CD4-positive, alpha-beta T cell (primary cell): ENCODE results near the gene RRAGA. TPM values are rescaled to one million over a fixed set of nuclear protein-coding genes. Genes with fewer than 3 reads are reported as not detected.
"Not testable (repeated sequence)": the region's sequence is repeated elsewhere in the genome, so short reads cannot be mapped to it uniquely, and the experiment has no call there.

Experiments
- ATAC-seq: fragments of 200-7000 bp; cut with Tn5 transposase; one replicate; pipeline ENCODE4 v1.10.0; 2022; ENCODE audit warnings: mild to moderate bottlenecking; ENCODE audit not compliant: poor library complexity
- CTCF ChIA-PET: fragments of 350-600 bp; sonication (Branson Sonifier 250); formaldehyde crosslinking; loops from one replicate; lab custom pipeline; 2021; ENCODE audit warnings: antibody characterized with exemption, inconsistent platforms; lab: Charles Lee
- POLR2A ChIA-PET: fragments of 350-600 bp; sonication (Branson Sonifier 250); formaldehyde crosslinking; loops from one replicate; lab custom pipeline; 2021; ENCODE audit warnings: antibody characterized with exemption, inconsistent platforms; lab: Charles Lee
- DNase-seq, 14 experiments: peaks; one replicate each; pipeline ENCODE4 v3.0.0-alpha.2; 2013 to 2020; ENCODE audit warnings: mixed read lengths in 2 of 14
- H3K27ac ChIP-seq, 2 donors: one replicate each; pipeline versions ENCODE4 v1.5.1 to v1.7.0; 2013; ENCODE audit warnings: low read length in 2 of 2, low read depth in 1 of 2, mild to moderate bottlenecking in 1 of 2
- H3K27me3 ChIP-seq, 2 experiments: 1 replicate in 1 of 2; 2 replicates in 1 of 2; pipeline versions ENCODE4 v1.6.1 to v1.7.0; 2013; ENCODE audit warnings: low read length in 2 of 2, control low read depth in 1 of 2, mild to moderate bottlenecking in 1 of 2, moderate library complexity in 1 of 2; ENCODE audit not compliant: insufficient read depth in 2 of 2, control insufficient read depth in 1 of 2
- H3K36me3 ChIP-seq: one replicate; pipeline ENCODE4 v1.6.1; 2013; ENCODE audit warnings: low read length, control low read depth; ENCODE audit not compliant: insufficient read depth
- H3K4me1 ChIP-seq: one replicate; pipeline ENCODE4 v1.6.1; 2013; ENCODE audit warnings: low read length, control low read depth; ENCODE audit not compliant: insufficient read depth
- H3K4me3 ChIP-seq: one replicate; pipeline ENCODE4 v1.5.1; 2013; ENCODE audit warnings: mild to moderate bottlenecking, low read length, moderate library complexity
- H3K9me3 ChIP-seq, 2 experiments: 1 replicate in 1 of 2; 2 replicates in 1 of 2; pipeline versions ENCODE4 v1.6.1 to v1.7.0; 2013; ENCODE audit warnings: low read length in 2 of 2, mild to moderate bottlenecking in 2 of 2, control low read depth in 1 of 2, moderate library complexity in 1 of 2; ENCODE audit not compliant: control insufficient read depth in 1 of 2, insufficient read depth in 1 of 2
- H3K27ac Mint-ChIP-seq: one replicate; pipeline ENCODE4 v1.8.0; 2020; ENCODE audit warnings: mixed read lengths
- H3K27me3 Mint-ChIP-seq: one replicate; pipeline ENCODE4 v1.8.0; 2021; ENCODE audit warnings: mixed read lengths
- H3K36me3 Mint-ChIP-seq: one replicate; pipeline ENCODE4 v1.8.0; 2021; ENCODE audit warnings: low read depth, mixed read lengths
- H3K4me1 Mint-ChIP-seq: one replicate; pipeline ENCODE4 v1.8.0; 2021; ENCODE audit warnings: low read depth, mixed read lengths
- H3K4me3 Mint-ChIP-seq: one replicate; pipeline ENCODE4 v1.8.0; 2020; ENCODE audit warnings: mild to moderate bottlenecking, mixed read lengths
- H3K9me3 Mint-ChIP-seq: one replicate; pipeline ENCODE4 v1.8.0; 2020; ENCODE audit warnings: mixed read lengths
- intact Hi-C, 2 experiments: fragments of 100-400 bp; cut with DNase I in 1 of 2; cut with micrococcal nuclease in 1 of 2; formaldehyde crosslinking; loops; one replicate each; pipeline versions ENCODE4 v1.15.1 to v1.9.0; 2023 to 2025; cut with DNase I, micrococcal nuclease
- total RNA-seq, 174 experiments: library from RNA in 2 of 174; stranded (reverse) in 2 of 174; gene quantifications; one replicate each; pipeline ENCODE4 v1.2.3 and lab custom pipeline; 2021 to 2026
- TF ChIP-seq, protein P1 (sequence below): fragments of 200-600 bp; IDR thresholded peaks from one replicate; pipeline ENCODE4 v1.8.0; 2022; ENCODE audit warnings: antibody characterized with exemption, mild to moderate bottlenecking

RRAGA gene
- total RNA-seq, 2 experiments from 2014 or later, result 34.4 to 34.7 TPM

DNA sequence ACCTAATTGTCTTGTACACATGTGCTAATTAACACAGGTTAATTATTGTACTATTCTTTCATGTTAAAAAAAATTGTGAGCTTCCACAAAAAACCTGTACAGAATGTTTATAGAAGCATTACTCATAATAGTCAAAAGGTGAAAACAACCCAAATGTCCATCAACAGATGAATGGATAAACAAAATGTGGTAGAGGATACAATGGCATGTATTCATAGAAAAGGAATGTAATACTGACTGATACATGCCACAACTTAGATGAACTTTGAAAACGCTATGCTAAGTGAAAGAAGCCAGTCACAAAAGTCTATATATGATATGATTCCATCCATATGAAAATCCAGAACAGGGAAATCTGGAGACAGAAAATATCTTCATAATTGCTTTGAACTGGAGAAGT lies 25.6 kb downstream of the RRAGA start:
- peaks cover 8% of the 10 kb centered on the region for H3K4me1 Mint-ChIP-seq
- Histone ChIP-seq H3K9me3 (no peaks in the 10 kb centered on the region), H3K36me3 (peaks cover 61% of the 10 kb centered on the region), H3K4me3 (no peak overlapping the region), H3K27me3 (no peaks in the 10 kb centered on the region), H3K4me1 (no peaks in the 10 kb centered on the region), H3K27ac (no peak overlapping the region)
- ChIA-PET POLR2A (interaction anchor here (1.0 kb wide), 1 partner anchor 25 kb away, joined by 4 read pairs; no protein-coding TSS in a partner anchor), CTCF (no interaction called here)
- H3K4me3 Mint-ChIP-seq, result no peak overlapping the region
- H3K9me3 Mint-ChIP-seq, result no peaks in the 10 kb centered on the region
- H3K27ac Mint-ChIP-seq, result no peak overlapping the region
- DNase-seq, result no peak
- peaks cover 91% of the 10 kb centered on the region for H3K36me3 Mint-ChIP-seq
- H3K27me3 Mint-ChIP-seq, result no peaks in the 10 kb centered on the region
- TF ChIP-seq, protein P1, sequence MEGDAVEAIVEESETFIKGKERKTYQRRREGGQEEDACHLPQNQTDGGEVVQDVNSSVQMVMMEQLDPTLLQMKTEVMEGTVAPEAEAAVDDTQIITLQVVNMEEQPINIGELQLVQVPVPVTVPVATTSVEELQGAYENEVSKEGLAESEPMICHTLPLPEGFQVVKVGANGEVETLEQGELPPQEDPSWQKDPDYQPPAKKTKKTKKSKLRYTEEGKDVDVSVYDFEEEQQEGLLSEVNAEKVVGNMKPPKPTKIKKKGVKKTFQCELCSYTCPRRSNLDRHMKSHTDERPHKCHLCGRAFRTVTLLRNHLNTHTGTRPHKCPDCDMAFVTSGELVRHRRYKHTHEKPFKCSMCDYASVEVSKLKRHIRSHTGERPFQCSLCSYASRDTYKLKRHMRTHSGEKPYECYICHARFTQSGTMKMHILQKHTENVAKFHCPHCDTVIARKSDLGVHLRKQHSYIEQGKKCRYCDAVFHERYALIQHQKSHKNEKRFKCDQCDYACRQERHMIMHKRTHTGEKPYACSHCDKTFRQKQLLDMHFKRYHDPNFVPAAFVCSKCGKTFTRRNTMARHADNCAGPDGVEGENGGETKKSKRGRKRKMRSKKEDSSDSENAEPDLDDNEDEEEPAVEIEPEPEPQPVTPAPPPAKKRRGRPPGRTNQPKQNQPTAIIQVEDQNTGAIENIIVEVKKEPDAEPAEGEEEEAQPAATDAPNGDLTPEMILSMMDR, result no peak
- intact Hi-C loops, result no loop called here
- no peak for ATAC-seq

DNA sequence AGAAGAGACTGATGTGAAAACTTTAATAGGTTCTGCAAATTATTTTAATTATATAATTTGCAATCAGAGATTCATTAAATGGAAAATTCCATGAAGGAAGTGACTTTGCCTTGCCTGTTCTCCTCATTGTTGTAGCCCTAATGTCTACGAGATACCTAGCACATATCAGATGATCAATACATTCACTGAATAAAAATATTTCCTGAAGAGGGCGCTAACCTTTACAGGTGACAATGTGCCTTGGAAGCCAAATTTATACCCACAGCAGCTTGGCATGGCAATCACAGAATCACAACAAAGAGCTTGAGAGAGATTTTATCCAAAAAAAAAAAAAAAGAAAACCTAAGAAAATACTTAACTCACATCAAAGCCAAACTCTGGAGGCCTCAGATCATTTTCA lies 36.1 kb downstream of the RRAGA start:
- Histone ChIP-seq H3K4me3 (no peak overlapping the region), H3K36me3 (peaks cover 71% of the 10 kb centered on the region), H3K27me3 (no peaks in the 10 kb centered on the region), H3K9me3 (no peaks in the 10 kb centered on the region), H3K27ac (no peak overlapping the region), H3K4me1 (no peaks in the 10 kb centered on the region)
- peaks cover 72% of the 10 kb centered on the region for H3K36me3 Mint-ChIP-seq
- H3K4me1 Mint-ChIP-seq, result peaks cover 6% of the 10 kb centered on the region
- POLR2A ChIA-PET, result interaction anchor here (0.9 kb wide), 1 partner anchor 89 kb away, joined by 8 read pairs; no protein-coding TSS in a partner anchor
- no peak overlapping the region for H3K4me3 Mint-ChIP-seq
- H3K9me3 Mint-ChIP-seq, result no peaks in the 10 kb centered on the region
- TF ChIP-seq, protein P1, result peak; percentile 53
- DNase-seq, result peak in 4 of 14 experiments; percentile 17 to 69 (median 68)
- intact Hi-C loops, result loop anchor here (1.0 to 5.0 kb wide), 3 partner anchors 89 to 372 kb away; no protein-coding TSS in a partner anchor
- H3K27ac Mint-ChIP-seq, result no peak overlapping the region
- H3K27me3 Mint-ChIP-seq, result no peaks in the 10 kb centered on the region
- CTCF ChIA-PET, result interaction anchor here (0.7 to 1.7 kb wide), 12 partner anchors 9 to 372 kb away, joined by 3 to 19 read pairs (median 4); partner anchors contain the start of gene RRAGA
- ATAC-seq, result peak; percentile 88

DNA sequence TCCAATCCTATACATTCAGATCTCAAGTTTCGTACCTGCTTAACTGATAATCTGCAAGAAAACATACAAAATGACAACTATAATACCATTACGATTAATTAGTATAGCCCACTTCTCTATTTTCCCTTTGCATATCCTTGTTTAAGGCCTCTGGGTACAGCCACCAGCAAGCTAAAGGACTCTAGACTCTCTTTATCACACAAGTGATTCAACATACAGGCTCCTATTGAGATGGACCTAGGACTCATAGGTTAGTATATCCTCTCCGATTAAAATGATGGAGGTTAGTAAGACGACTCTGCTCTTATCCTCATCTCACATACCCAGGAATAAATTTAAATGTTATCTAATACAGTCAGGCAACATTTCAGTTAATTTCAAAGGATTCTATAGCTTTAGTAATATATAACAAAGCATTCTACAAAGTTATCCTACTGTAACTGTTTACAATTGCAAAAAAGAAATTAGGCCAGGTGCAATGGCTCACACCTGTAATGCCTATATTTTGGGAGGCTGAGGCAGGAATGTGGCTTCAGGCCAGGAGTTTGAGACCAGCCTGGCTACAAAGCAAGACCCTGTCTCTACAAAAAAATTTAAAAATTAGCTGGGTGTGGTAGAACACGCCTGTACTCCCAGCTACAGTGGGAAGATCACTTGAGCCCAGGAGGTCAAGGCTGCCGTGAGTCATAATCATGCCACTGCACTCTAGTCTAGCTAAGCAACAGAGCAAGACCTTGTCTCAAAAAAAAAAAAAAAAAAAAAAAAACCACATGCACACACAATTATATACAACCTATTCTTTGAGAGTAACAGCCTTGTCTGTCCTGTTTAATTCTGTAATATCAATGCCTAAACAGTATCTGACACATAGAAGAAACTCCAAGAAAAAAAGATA lies 38.1 kb downstream of the RRAGA start:
- no peak overlapping the region for H3K4me3 Mint-ChIP-seq
- no peaks in the 10 kb centered on the region for H3K9me3 ChIP-seq
- POLR2A ChIA-PET, result interaction anchor here (1.6 kb wide), 1 partner anchor 38 kb away, joined by 4 read pairs; the partner anchor contains the start of gene RRAGA
- peaks cover 73% of the 10 kb centered on the region for H3K36me3 ChIP-seq
- H3K9me3 Mint-ChIP-seq, result no peaks in the 10 kb centered on the region
- DNase-seq (no peak), ATAC-seq (no peak)
- TF ChIP-seq, protein P1, result no peak
- peaks cover 6% of the 10 kb centered on the region for H3K4me1 Mint-ChIP-seq
- H3K27ac Mint-ChIP-seq, result no peak overlapping the region
- H3K4me3 ChIP-seq, result no peak overlapping the region
- no peak overlapping the region for H3K27ac ChIP-seq
- H3K36me3 Mint-ChIP-seq, result peaks cover 75% of the 10 kb centered on the region
- H3K4me1 ChIP-seq, result no peaks in the 10 kb centered on the region
- CTCF ChIA-PET, result interaction anchor here (0.6 to 1.4 kb wide), 5 partner anchors 22 to 377 kb away, joined by 3 to 6 read pairs (median 4); partner anchors contain the start of gene RRAGA
- no peaks in the 10 kb centered on the region for H3K27me3 ChIP-seq
- intact Hi-C loops, result loop anchor here in 1 of 2 experiments (5.0 kb wide), 1 partner anchor 370 kb away; no protein-coding TSS in a partner anchor
- no peaks in the 10 kb centered on the region for H3K27me3 Mint-ChIP-seq

DNA sequence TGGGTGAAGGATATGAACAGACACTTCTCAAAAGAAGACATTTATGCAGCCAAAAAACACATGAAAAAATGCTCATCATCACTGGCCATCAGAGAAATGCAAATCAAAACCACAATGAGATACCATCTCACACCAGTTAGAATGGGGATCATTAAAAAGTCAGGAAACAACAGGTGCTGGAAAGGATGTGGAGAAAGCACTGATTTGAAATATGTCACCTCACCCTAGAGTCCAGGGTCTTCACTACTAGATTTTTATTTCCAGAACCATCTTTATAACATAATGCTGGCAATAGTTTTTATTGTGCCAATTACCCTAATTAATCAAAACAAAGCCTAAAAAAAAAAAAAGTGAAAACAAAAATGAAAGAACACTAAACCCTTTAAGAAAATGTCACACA lies 48.2 kb downstream of the RRAGA start:
- not testable (repeated sequence) for H3K9me3 Mint-ChIP-seq, H3K27me3 ChIP-seq, H3K4me3 ChIP-seq, H3K27me3 Mint-ChIP-seq, H3K27ac ChIP-seq, ATAC-seq, H3K9me3 ChIP-seq, DNase-seq
- Mint-ChIP-seq H3K27ac (peak overlapping the region; percentile 46), H3K36me3 (peaks cover 57% of the 10 kb centered on the region), H3K4me1 (peaks cover 37% of the 10 kb centered on the region), H3K4me3 (peak overlapping the region; percentile 73)
- POLR2A ChIA-PET, result interaction anchor here (1.2 kb wide), 1 partner anchor 14 kb away, joined by 3 read pairs; no protein-coding TSS in a partner anchor
- intact Hi-C loops, result loop anchor here in 1 of 2 experiments (5.0 kb wide), 1 partner anchor 35 kb away; no protein-coding TSS in a partner anchor
- Histone ChIP-seq H3K4me1 (peaks cover 15% of the 10 kb centered on the region), H3K36me3 (peaks cover 33% of the 10 kb centered on the region)
- CTCF ChIA-PET, result interaction anchor here (1.2 to 1.6 kb wide), 2 partner anchors 12 to 76 kb away, joined by 4 to 6 read pairs; no protein-coding TSS in a partner anchor
